HepG2 (cell line): Measurements from ENCODE around the gene FXYD4. TPM values are rescaled to one million over a fixed set of nuclear protein-coding genes. Genes with fewer than 3 reads are reported as not detected.

Experiments used
- CAMTA2 ChIP-seq: sonication (generic); formaldehyde crosslinking; IDR thresholded peaks from 2 replicates; pipeline ENCODE4 v1.4.0; 2020; ENCODE audit warnings: mild to moderate bottlenecking, missing genetic modification reagents, borderline replicate concordance
- CEBPB ChIP-seq: IDR thresholded peaks from 2 replicates; pipeline ENCODE4 v1.6.1; 2011; ENCODE audit warnings: low read depth, low read length, improper control_type of control experiment, borderline replicate concordance
- DMTF1 ChIP-seq: sonication (generic); formaldehyde crosslinking; IDR thresholded peaks from 2 replicates; pipeline ENCODE4 v1.4.0; 2020; ENCODE audit warnings: mild to moderate bottlenecking, missing genetic modification reagents
- EED ChIP-seq: sonication (generic); formaldehyde crosslinking; IDR thresholded peaks from 2 replicates; pipeline ENCODE4 v1.5.0; 2020; ENCODE audit warnings: mild to moderate bottlenecking, missing genetic modification reagents
- FIP1L1 ChIP-seq: fragments of 200-400 bp; formaldehyde crosslinking; IDR thresholded peaks from 2 replicates; pipeline ENCODE4 v1.6.1; 2018; ENCODE audit warnings: low read depth, mild to moderate bottlenecking, low read length, moderate library complexity, borderline replicate concordance; ENCODE audit not compliant: insufficient read depth
- HNRNPK ChIP-seq: fragments of 200-400 bp; formaldehyde crosslinking; IDR thresholded peaks from 2 replicates; pipeline ENCODE4 v1.6.1; 2018; ENCODE audit warnings: low read length, low read depth, moderate library complexity, mild to moderate bottlenecking; ENCODE audit not compliant: poor library complexity, severe bottlenecking
- HOXA5 ChIP-seq: sonication (generic); formaldehyde crosslinking; IDR thresholded peaks from 2 replicates; pipeline ENCODE4 v1.4.0; 2020; ENCODE audit warnings: missing genetic modification reagents
- HOXD1 ChIP-seq: sonication (generic); formaldehyde crosslinking; IDR thresholded peaks from 2 replicates; pipeline ENCODE4 v1.5.0; 2020; ENCODE audit warnings: missing genetic modification reagents
- MXD4 ChIP-seq: IDR thresholded peaks from 2 replicates; pipeline ENCODE4 v1.6.1; 2016; ENCODE audit warnings: mild to moderate bottlenecking, missing biosample characterization, missing genetic modification reagents
- NFIC ChIP-seq: IDR thresholded peaks from 2 replicates; pipeline ENCODE4 v1.6.1; 2012; ENCODE audit warnings: mild to moderate bottlenecking, low read length, inconsistent platforms
- RNF2 ChIP-seq: fragments of 450-650 bp; conservative IDR thresholded peaks from 2 replicates; pipeline ENCODE4 v1.6.1; 2016; ENCODE audit warnings: low read depth
- SMAD9 ChIP-seq: sonication (generic); formaldehyde crosslinking; IDR thresholded peaks from 2 replicates; pipeline ENCODE4 v1.5.1; 2020; ENCODE audit warnings: mild to moderate bottlenecking, missing genetic modification reagents
- THAP11 ChIP-seq: IDR thresholded peaks from 2 replicates; pipeline ENCODE4 v1.6.1; 2016; ENCODE audit warnings: missing biosample characterization, missing genetic modification reagents
- U2AF2 ChIP-seq: fragments of 200-400 bp; formaldehyde crosslinking; IDR thresholded peaks from 2 replicates; pipeline ENCODE4 v1.6.1; 2017; ENCODE audit warnings: low read depth, mild to moderate bottlenecking, low read length
- ZNF333 ChIP-seq: sonication (generic); formaldehyde crosslinking; IDR thresholded peaks from 2 replicates; pipeline ENCODE4 v1.4.0; 2020; ENCODE audit warnings: mild to moderate bottlenecking, missing genetic modification reagents, borderline replicate concordance
- polyA plus RNA-seq, 8 experiments: library from polyadenylated mRNA; depleted of rRNA in 3 of 8; stranded (reverse) in 7 of 8; unstranded in 1 of 8; fragments of >200 nt; fragmentation: Illumina TruSeq in 4 of 8; extraction: Trizol in 4 of 8; gene quantifications; 2 replicates each; pipeline versions ENCODE4 v1.2.1 to v1.2.3, GENCODE V29; 2011 to 2016; ENCODE audit warnings: low read depth in 4 of 8, missing spikeins in 1 of 8, mixed read lengths in 1 of 8; ENCODE audit not compliant: insufficient read depth in 1 of 8
- total RNA-seq, 5 experiments: library from RNA; depleted of rRNA; stranded (reverse); fragments of >200 nt; fragmentation: Illumina TruSeq; extraction: Trizol; gene quantifications; 2 replicates each; pipeline ENCODE4 v1.2.3, GENCODE V29; 2016; ENCODE audit warnings: low read depth in 1 of 5
- TF ChIP-seq, protein P1 (sequence below): sonication (generic); formaldehyde crosslinking; IDR thresholded peaks from 2 replicates; pipeline ENCODE4 v1.8.0; 2022; ENCODE audit warnings: missing genetic modification reagents, mild to moderate bottlenecking, borderline replicate concordance
- TF ChIP-seq, protein P2 (sequence below): conservative IDR thresholded peaks from 2 replicates; pipeline ENCODE4 v1.6.1; 2018; ENCODE audit warnings: missing genetic modification reagents
- TF ChIP-seq, protein P3 (sequence below): sonication (generic); formaldehyde crosslinking; IDR thresholded peaks from 2 replicates; pipeline ENCODE4 v1.5.0; 2020; ENCODE audit warnings: mild to moderate bottlenecking, missing genetic modification reagents
- TF ChIP-seq, protein P4 (sequence below): sonication (generic); formaldehyde crosslinking; IDR thresholded peaks from 2 replicates; pipeline ENCODE4 v1.9.0; 2021; ENCODE audit warnings: missing genetic modification reagents, borderline replicate concordance

FXYD4 gene
- total and polyA plus RNA-seq, 2 of the 13 experiments (the other 11 are each of a cell fraction or from before 2014, with no cell fraction given): not detected

GRCh38 chr10:43417950-43418768, 46.7 kb downstream of the FXYD4 start (continued):
- 0 out of 2 replicates have a peak, but pooled peaks have one; percentile 45 for TF ChIP-seq NFIC
- TF ChIP-seq ZNF333 (CRISPR knock-in tag): no peak
- TF ChIP-seq, protein P1, sequence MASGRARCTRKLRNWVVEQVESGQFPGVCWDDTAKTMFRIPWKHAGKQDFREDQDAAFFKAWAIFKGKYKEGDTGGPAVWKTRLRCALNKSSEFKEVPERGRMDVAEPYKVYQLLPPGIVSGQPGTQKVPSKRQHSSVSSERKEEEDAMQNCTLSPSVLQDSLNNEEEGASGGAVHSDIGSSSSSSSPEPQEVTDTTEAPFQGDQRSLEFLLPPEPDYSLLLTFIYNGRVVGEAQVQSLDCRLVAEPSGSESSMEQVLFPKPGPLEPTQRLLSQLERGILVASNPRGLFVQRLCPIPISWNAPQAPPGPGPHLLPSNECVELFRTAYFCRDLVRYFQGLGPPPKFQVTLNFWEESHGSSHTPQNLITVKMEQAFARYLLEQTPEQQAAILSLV (CRISPR knock-in tag): no peak
- TF ChIP-seq, protein P2, sequence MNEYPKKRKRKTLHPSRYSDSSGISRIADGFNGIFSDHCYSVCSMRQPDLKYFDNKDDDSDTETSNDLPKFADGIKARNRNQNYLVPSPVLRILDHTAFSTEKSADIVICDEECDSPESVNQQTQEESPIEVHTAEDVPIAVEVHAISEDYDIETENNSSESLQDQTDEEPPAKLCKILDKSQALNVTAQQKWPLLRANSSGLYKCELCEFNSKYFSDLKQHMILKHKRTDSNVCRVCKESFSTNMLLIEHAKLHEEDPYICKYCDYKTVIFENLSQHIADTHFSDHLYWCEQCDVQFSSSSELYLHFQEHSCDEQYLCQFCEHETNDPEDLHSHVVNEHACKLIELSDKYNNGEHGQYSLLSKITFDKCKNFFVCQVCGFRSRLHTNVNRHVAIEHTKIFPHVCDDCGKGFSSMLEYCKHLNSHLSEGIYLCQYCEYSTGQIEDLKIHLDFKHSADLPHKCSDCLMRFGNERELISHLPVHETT (CRISPR knock-in tag): no peak
- no peak for TF ChIP-seq SMAD9
- no peak for TF ChIP-seq HOXA5
- no peak for TF ChIP-seq HNRNPK
- TF ChIP-seq CAMTA2 (CRISPR knock-in tag): no peak
- TF ChIP-seq, protein P3, sequence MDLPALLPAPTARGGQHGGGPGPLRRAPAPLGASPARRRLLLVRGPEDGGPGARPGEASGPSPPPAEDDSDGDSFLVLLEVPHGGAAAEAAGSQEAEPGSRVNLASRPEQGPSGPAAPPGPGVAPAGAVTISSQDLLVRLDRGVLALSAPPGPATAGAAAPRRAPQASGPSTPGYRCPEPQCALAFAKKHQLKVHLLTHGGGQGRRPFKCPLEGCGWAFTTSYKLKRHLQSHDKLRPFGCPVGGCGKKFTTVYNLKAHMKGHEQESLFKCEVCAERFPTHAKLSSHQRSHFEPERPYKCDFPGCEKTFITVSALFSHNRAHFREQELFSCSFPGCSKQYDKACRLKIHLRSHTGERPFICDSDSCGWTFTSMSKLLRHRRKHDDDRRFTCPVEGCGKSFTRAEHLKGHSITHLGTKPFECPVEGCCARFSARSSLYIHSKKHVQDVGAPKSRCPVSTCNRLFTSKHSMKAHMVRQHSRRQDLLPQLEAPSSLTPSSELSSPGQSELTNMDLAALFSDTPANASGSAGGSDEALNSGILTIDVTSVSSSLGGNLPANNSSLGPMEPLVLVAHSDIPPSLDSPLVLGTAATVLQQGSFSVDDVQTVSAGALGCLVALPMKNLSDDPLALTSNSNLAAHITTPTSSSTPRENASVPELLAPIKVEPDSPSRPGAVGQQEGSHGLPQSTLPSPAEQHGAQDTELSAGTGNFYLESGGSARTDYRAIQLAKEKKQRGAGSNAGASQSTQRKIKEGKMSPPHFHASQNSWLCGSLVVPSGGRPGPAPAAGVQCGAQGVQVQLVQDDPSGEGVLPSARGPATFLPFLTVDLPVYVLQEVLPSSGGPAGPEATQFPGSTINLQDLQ (CRISPR knock-in tag): no peak
- no peak for TF ChIP-seq HOXD1 (CRISPR knock-in tag)
- TF ChIP-seq DMTF1: no peak
- TF ChIP-seq RNF2: no peak
- TF ChIP-seq MXD4 (CRISPR knock-in tag): no peak
- TF ChIP-seq FIP1L1: no peak
- TF ChIP-seq, protein P4, sequence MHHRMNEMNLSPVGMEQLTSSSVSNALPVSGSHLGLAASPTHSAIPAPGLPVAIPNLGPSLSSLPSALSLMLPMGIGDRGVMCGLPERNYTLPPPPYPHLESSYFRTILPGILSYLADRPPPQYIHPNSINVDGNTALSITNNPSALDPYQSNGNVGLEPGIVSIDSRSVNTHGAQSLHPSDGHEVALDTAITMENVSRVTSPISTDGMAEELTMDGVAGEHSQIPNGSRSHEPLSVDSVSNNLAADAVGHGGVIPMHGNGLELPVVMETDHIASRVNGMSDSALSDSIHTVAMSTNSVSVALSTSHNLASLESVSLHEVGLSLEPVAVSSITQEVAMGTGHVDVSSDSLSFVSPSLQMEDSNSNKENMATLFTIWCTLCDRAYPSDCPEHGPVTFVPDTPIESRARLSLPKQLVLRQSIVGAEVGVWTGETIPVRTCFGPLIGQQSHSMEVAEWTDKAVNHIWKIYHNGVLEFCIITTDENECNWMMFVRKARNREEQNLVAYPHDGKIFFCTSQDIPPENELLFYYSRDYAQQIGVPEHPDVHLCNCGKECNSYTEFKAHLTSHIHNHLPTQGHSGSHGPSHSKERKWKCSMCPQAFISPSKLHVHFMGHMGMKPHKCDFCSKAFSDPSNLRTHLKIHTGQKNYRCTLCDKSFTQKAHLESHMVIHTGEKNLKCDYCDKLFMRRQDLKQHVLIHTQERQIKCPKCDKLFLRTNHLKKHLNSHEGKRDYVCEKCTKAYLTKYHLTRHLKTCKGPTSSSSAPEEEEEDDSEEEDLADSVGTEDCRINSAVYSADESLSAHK (CRISPR knock-in tag): no peak
- TF ChIP-seq U2AF2: no peak
- peak; percentile 58 for TF ChIP-seq CEBPB
- peak; percentile 60; the same call in 1 of the 2 replicates for TF ChIP-seq THAP11 (CRISPR knock-in tag)
- TF ChIP-seq EED (CRISPR knock-in tag): no peak
